Fibroblast of lung (primary cell): ENCODE results near the gene FOSL2.

Experiments
- EZH2 ChIP-seq: IDR thresholded peaks from 2 replicates; pipeline ENCODE4 v1.5.1; 2012; ENCODE audit warnings: low read length, control low read depth, mild to moderate bottlenecking; ENCODE audit errors: missing control alignments
- TF ChIP-seq, protein P1 (sequence below), 2 donors: IDR thresholded peaks in 1 of 2; conservative IDR thresholded peaks in 1 of 2; 1 replicate in 1 of 2; 2 replicates in 1 of 2; pipeline ENCODE4 v1.5.1; 2011 to 2012; ENCODE audit warnings: low read length in 2 of 2, control low read depth in 1 of 2, inconsistent platforms in 1 of 2, low read depth in 1 of 2, mild to moderate bottlenecking in 1 of 2

DNA sequence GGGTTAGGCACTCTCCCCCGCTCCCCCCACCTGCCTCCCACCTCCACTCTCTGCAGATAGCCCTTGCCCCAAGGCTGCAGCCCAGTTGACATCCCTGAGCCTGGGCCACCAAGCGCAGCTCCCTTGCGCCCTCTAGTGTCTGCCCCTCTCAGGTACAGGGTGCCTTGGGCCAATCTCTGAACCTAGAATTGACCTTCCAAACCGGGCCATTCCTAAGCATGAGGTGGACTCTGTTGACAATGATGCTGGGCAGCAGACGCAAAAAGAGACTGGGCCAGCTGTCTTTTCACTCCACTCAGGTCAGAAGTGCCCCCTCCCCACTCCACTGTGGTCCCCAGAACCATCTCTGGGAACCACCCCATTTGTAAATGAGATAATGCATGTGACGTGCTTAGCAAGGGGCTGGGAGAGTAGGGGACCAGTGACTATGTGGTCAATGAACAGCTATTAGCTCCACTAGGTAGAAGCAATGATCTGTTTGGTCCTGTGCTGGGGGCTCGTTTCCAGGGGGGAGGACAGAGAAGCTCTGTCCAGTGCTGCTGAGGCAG, 60.0 kb downstream of the FOSL2 start:
- TF ChIP-seq, protein P1, sequence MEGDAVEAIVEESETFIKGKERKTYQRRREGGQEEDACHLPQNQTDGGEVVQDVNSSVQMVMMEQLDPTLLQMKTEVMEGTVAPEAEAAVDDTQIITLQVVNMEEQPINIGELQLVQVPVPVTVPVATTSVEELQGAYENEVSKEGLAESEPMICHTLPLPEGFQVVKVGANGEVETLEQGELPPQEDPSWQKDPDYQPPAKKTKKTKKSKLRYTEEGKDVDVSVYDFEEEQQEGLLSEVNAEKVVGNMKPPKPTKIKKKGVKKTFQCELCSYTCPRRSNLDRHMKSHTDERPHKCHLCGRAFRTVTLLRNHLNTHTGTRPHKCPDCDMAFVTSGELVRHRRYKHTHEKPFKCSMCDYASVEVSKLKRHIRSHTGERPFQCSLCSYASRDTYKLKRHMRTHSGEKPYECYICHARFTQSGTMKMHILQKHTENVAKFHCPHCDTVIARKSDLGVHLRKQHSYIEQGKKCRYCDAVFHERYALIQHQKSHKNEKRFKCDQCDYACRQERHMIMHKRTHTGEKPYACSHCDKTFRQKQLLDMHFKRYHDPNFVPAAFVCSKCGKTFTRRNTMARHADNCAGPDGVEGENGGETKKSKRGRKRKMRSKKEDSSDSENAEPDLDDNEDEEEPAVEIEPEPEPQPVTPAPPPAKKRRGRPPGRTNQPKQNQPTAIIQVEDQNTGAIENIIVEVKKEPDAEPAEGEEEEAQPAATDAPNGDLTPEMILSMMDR (conservative IDR thresholded peaks at IDR 0.05 in 1 of 2, IDR thresholded peaks at IDR 0.05 in 1 of 2; ENCODE audit: low read depth in 1 of 2, low read length in 2 of 2) = peak; percentile 90 to 97
- TF ChIP-seq EZH2 = no peak
